22Rv1 (cell line): ENCODE measurements around the gene ZNF865.
"Not testable (repeated sequence)": the region's sequence is repeated elsewhere in the genome, so short reads cannot be mapped to it uniquely, and the experiment has no call there.

Source experiments
- H3K27ac ChIP-seq: fragments of 450-650 bp; 2 replicates; pipeline ENCODE4 v1.5.1; 2017
- CTCF ChIP-seq: fragments of 450-650 bp; IDR thresholded peaks from 2 replicates; pipeline ENCODE4 v1.5.1; 2017; ENCODE audit warnings: mild to moderate bottlenecking
- ZFX ChIP-seq: fragments of 450-650 bp; IDR thresholded peaks from 2 replicates; pipeline ENCODE4 v1.6.1; 2017; ENCODE audit warnings: antibody characterized with exemption, borderline replicate concordance

The ZNF865 gene

DNA sequence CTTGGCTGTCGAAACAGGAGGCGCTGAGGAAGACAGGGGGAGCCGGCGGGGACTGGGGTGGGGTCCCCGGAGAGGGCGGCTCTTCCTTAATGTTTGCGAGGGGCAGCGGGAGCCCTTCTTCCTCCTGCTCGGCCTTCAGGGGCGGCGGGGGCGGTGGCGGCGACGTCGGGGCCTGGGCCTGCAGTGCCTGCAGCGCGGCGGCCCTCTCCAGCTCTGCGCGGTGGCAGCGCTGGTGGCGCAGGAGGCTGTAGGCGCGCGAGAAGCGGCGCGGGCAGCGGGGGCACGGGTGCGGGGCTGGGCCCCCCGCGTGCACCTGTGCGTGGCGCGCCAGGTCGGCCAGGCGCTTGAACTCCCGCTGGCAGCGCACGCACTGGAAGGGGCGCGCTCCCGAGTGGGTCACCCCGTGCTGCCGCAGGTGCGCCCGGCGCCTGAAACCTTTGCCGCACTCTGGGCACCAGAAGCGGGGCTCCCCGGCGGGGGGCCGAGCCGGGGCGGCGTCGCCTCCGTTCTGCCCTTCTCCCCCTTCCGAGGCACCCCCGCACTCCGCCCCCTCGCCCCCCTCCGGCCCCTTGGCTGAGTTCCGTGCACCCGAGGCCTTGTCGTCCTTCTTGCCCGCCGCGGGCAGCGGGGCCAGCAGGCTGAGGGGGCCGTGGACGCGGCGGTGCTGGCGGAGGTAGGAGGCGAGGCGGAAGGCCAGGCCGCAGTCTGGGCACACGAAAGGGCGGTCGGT lies 27.3 kb upstream of the ZNF865 start:
- no peak overlapping the region for H3K27ac ChIP-seq
- TF ChIP-seq CTCF (no peak), ZFX (no peak)

DNA sequence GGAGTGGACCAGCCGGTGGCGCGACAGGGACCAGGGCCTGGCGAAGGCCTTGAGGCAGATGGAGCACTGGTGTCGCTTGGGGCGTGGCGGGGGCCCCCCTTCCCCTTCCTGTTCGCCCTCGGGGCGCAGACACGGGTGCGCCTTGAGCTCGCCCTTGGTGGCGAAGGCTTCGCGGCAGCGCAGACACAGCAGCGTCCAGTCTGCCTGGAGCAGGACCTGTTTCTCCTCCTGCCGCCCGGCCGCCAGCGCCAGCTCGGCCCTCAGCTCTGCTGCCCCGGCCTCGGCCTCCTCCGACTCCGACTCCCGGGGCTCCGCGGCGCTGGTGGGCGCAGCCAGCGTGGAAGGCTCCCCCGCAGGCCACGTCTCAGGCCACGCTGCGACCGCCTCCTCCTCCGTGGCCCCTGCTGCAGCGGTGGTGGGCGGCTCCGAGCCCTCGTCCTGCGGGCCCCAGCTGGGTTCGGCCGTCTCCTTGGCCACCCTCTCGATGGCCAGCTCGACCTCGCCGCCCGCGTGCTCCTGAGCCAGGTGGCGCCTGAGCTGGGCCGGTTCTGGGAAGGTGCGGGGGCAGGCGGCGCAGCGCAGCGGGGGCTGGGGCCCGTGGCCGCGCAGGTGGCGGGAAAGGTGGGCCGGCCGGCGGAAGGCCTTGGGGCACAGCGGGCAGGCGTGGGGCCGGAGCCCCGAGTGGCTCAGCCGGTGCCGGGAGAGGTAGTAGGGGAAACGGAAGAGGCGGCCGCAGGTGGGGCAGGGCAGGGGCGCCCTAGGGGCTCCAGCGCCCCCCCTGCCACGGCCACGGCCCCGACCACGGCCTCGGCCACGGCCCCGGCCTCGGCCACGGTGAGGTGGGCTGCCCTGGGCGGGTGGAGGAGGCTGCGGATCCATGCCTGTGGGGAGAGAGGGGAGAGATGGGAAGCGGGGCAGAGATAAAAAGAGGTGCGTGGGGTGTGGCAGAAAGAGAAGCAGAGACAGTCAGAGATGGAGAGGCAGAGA lies 26.4 kb upstream of the ZNF865 start:
- H3K27ac ChIP-seq = peak overlapping the region; percentile 92
- TF ChIP-seq CTCF (no peak), ZFX (no peak)

GRCh38 chr19:55579766-55580621 lies 25.5 kb upstream of the ZNF865 start:
- peak overlapping the region; percentile 92 for H3K27ac ChIP-seq

GRCh38 chr19:55580628-55581144 lies 24.8 kb upstream of the ZNF865 start, which contains the start of gene ZNF579:
Gene ZNF579 (minus strand): TSS chr19:55580848. CDS start chr19:55579639, 1,209 bp downstream.
- no peak for TF ChIP-seq ZFX
- no peak for TF ChIP-seq CTCF
- peak within 1 kb of the TSS; percentile 92 for H3K27ac ChIP-seq

More at GRCh38 chr19:55579766-55580621, 25.5 kb upstream of the ZNF865 start:
- TF ChIP-seq ZFX = no peak

DNA sequence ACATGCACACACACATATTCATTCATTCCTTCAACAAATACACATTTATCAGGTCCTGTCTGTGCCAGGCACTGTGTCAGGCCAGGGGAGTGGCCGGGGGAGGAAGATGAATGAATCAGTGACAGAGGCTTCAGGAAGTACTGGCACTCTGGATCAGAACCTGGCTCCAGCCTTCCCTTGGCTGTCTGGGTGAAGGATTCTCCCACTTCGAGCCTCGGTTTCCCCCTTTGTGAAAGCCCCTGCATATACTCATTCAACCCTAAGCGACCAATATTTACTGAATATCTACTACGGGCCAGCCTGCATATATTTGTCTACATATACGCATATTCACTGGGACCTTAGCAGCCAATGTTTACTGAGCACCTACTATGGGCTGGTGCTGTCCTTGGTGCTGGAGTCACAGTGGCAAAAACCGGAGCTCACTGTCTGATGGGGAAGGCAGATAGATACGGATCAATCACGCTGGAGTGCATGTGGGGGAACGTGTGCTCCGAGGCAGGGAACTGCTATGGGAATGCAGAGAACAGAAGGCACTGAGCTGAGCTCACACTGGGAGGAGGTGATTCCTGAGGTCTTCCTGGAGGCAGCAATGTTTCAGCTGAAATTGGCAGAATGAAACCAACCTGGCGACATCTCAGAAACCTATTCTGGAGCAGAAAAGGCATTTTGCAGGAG lies 24.2 kb upstream of the ZNF865 start:
- TF ChIP-seq ZFX (no peak), CTCF (no peak)
- H3K27ac ChIP-seq = peak overlapping the region; percentile 92

DNA sequence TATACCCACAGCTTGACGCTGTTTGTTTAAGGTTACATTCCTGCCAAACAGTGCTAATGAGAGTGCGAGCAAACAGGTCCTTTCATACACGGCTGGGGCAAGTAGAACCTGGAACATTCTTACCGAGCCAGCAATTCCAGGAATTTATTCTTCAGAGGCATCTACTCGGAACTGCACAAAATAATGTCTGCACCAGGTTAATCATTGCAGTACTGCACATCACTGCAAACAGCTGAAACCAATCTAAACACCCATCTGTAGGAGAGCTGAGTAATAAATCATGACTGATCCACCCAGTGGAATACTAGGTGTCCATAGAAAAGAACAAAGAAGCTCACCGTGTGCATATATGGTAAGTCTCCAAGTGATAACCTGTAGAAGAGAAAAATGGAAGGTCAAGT lies 23.6 kb upstream of the ZNF865 start:
- TF ChIP-seq CTCF (no peak), ZFX (no peak)
- peak overlapping the region; percentile 92 for H3K27ac ChIP-seq

GRCh38 chr19:55582284-55582683 lies 23.2 kb upstream of the ZNF865 start:
- peak overlapping the region; percentile 92 for H3K27ac ChIP-seq

- H3K27ac ChIP-seq = not testable (repeated sequence)
Observed at GRCh38 chr19:55583897-55584296, 21.6 kb upstream of the ZNF865 start.
